ENCODE data around the gene OSBPL3. TPM values are rescaled to one million over a fixed set of nuclear protein-coding genes. Genes with fewer than 3 reads are reported as not detected.

OSBPL3 gene
- total RNA-seq, 1 experiment from 2014 or later: 36.8 TPM

DNA sequence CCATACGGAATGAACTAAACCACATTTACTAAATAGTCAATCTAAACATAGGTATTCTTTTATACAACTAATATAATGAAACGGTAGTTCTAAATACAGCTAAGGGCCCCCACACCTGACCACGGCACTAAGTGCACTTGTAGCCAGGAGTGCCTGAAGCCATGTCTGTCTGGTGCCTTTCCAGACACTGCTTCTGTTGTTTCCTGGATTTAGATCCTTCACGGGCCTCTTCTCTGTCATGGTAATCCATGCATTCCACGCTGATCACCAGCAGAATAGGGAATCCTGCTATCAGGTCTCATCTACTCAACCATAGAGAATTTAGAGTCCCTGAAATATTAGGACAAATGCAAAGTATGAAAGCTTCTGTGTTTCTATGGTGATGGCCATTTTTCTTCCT, 37.8 kb downstream of the OSBPL3 start:
- Histone ChIP-seq H3K79me2 (ENCODE audit: insufficient read depth, low read length) (peaks cover 96% of the 10 kb centered on the region), H3K9me3 (ENCODE audit: control insufficient read depth in 1 of 2, insufficient read depth in 1 of 2, low read depth in 1 of 2, low read length in 2 of 2) (no peaks in the 10 kb centered on the region), H4K20me1 (ENCODE audit: insufficient read depth) (no peaks in the 10 kb centered on the region; the same call in 1 of the 2 replicates), H3K9ac (ENCODE audit: low read length) (no peak overlapping the region), H3K36me3 (ENCODE audit: control insufficient read depth in 1 of 2, insufficient read depth in 2 of 2, low read length in 2 of 2) (peaks cover 0 to 5% of the 10 kb centered on the region in 2 experiments; a peak in 1 of 4 replicates), H3K27me3 (ENCODE audit: insufficient read depth, low read length) (no peaks in the 10 kb centered on the region), H3K9me2 (ENCODE audit: insufficient read depth) (no peaks in the 10 kb centered on the region), H3K4me2 (ENCODE audit: low read length) (no peak overlapping the region), H2AFZ (ENCODE audit: low read depth, low read length, poor library complexity, severe bottlenecking) (no peak overlapping the region), H3K4me1 (ENCODE audit: control insufficient read depth in 1 of 2, insufficient read depth in 2 of 2, low read length in 2 of 2) (peaks cover 4 to 11% of the 10 kb centered on the region in 2 experiments; a peak in 3 of 4 replicates), H3K27ac (ENCODE audit: low read depth, low read length) (no peak overlapping the region), H3K4me3 (replicated peaks in 1 of 2; ENCODE audit: low read depth in 1 of 2, low read length in 2 of 2) (no peak overlapping the region)
- ChIA-PET RAD21 (ENCODE audit: low non-redundant PET in 1 of 2, low total read pairs in 2 of 2, uncharacterized antibody in 2 of 2, unreplicated experiment in 2 of 2) (no interaction called here), CTCF (no interaction called here), POLR2A (no interaction called here)
- no peak for DNase-seq (ENCODE audit: low read depth, low spot score)
- ATAC-seq: no peak
- no TSS peak for BruUV-seq (replicated peaks)
- TF ChIP-seq ZNF274 (IDR thresholded peaks at IDR 0.05; ENCODE audit: low read depth, low read length): no peak
- TF ChIP-seq CEBPB (IDR thresholded peaks at IDR 0.05; ENCODE audit: low read depth): no peak
- TF ChIP-seq SRF (IDR thresholded peaks at IDR 0.05; ENCODE audit: low read depth): no peak
- no peak for TF ChIP-seq EGR1 (IDR thresholded peaks at IDR 0.05; ENCODE audit: low read depth)
- TF ChIP-seq, protein P1, sequence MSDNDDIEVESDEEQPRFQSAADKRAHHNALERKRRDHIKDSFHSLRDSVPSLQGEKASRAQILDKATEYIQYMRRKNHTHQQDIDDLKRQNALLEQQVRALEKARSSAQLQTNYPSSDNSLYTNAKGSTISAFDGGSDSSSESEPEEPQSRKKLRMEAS (IDR thresholded peaks at IDR 0.05): no peak
- no peak for TF ChIP-seq POLR2AphosphoS5 (IDR thresholded peaks at IDR 0.05; ENCODE audit: low read depth, low read length)
- no peak for TF ChIP-seq YY1 (IDR thresholded peaks at IDR 0.05; ENCODE audit: extremely low read depth, insufficient replicate concordance, low read depth, low read length)
- TF ChIP-seq, protein P2, sequence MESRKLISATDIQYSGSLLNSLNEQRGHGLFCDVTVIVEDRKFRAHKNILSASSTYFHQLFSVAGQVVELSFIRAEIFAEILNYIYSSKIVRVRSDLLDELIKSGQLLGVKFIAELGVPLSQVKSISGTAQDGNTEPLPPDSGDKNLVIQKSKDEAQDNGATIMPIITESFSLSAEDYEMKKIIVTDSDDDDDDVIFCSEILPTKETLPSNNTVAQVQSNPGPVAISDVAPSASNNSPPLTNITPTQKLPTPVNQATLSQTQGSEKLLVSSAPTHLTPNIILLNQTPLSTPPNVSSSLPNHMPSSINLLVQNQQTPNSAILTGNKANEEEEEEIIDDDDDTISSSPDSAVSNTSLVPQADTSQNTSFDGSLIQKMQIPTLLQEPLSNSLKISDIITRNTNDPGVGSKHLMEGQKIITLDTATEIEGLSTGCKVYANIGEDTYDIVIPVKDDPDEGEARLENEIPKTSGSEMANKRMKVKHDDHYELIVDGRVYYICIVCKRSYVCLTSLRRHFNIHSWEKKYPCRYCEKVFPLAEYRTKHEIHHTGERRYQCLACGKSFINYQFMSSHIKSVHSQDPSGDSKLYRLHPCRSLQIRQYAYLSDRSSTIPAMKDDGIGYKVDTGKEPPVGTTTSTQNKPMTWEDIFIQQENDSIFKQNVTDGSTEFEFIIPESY (IDR thresholded peaks at IDR 0.05; ENCODE audit: extremely low read depth, insufficient replicate concordance, low read length): no peak
- no peak for TF ChIP-seq EZH2phosphoT487 (IDR thresholded peaks at IDR 0.05; ENCODE audit: borderline replicate concordance)
- intact Hi-C loops (cut with micrococcal nuclease): no loop called here

Data from HCT116 (cell line).